H1 (cell line): ENCODE measurements around the gene TTC29. TPM values are rescaled to one million over a fixed set of nuclear protein-coding genes. Genes with fewer than 3 reads are reported as not detected.

Experiments
- CTCF ChIA-PET: fragments of 300-600 bp; sonication (Branson Sonifier 250); formaldehyde crosslinking; loops from one replicate; lab custom pipeline; 2021; ENCODE audit not compliant: partially characterized antibody; lab: Charles Lee
- POLR2A ChIA-PET: fragments of 300-600 bp; sonication (Branson Sonifier 250); formaldehyde crosslinking; loops from one replicate; lab custom pipeline; 2021; ENCODE audit warnings: inconsistent platforms; ENCODE audit not compliant: partially characterized antibody; lab: Charles Lee
- DNase-seq, 2 experiments: peaks; one replicate each; pipeline versions ENCODE4 v3.0.0 to v3.0.0-alpha.2; 2010 to 2022; ENCODE audit warnings: low spot score in 2 of 2, low read depth in 1 of 2, mixed read lengths in 1 of 2
- FAIRE-seq: peaks from 2 replicates; lab custom pipeline; 2011; peaks lifted over from hg19 to GRCh38; lab: Jason Lieb, UNC
- H2AFZ ChIP-seq: 2 replicates; pipeline ENCODE4 v1.8.1; 2012; ENCODE audit warnings: low read length, inconsistent platforms
- H2AK5ac ChIP-seq: 2 replicates; pipeline ENCODE4 v1.6.1; 2013; ENCODE audit warnings: low read depth, low read length
- H2BK120ac ChIP-seq: replicated peaks from 2 replicates; pipeline ENCODE3; 2013; ENCODE audit warnings: low read depth, low read length, inconsistent platforms
- H2BK12ac ChIP-seq: 2 replicates; pipeline ENCODE4 v1.6.1; 2013; ENCODE audit warnings: low read depth, low read length
- H2BK15ac ChIP-seq: 2 replicates; pipeline ENCODE4 v1.6.1; 2013; ENCODE audit warnings: low read length
- H2BK20ac ChIP-seq: 2 replicates; pipeline ENCODE4 v1.6.1; 2013; ENCODE audit warnings: low read length
- H2BK5ac ChIP-seq: 2 replicates; pipeline ENCODE4 v1.6.1; 2013; ENCODE audit warnings: low read depth, low read length
- H3K14ac ChIP-seq: 2 replicates; pipeline ENCODE4 v1.6.1; 2013; ENCODE audit warnings: inconsistent platforms; ENCODE audit not compliant: insufficient read length
- H3K18ac ChIP-seq: 2 replicates; pipeline ENCODE4 v1.6.1; 2013; ENCODE audit warnings: low read length; ENCODE audit errors: extremely low read depth
- H3K23ac ChIP-seq: 2 replicates; pipeline ENCODE4 v1.6.1; 2013; ENCODE audit warnings: inconsistent platforms; ENCODE audit not compliant: insufficient read length
- H3K23me2 ChIP-seq: 2 replicates; pipeline ENCODE4 v1.6.1; 2013; ENCODE audit warnings: low read depth, low read length
- H3K27ac ChIP-seq: 2 replicates; pipeline ENCODE4 v1.6.1; 2011; ENCODE audit warnings: low read depth, low read length, inconsistent platforms
- H3K27me3 ChIP-seq, 4 experiments: replicated peaks in 1 of 4; 1 replicate in 1 of 4; 2 replicates in 3 of 4; pipeline versions ENCODE4 v1.6.1 to v1.8.1; 2011 to 2013; ENCODE audit warnings: low read length in 3 of 4, mild to moderate bottlenecking in 3 of 4, inconsistent platforms in 2 of 4, mixed read lengths in 2 of 4, moderate library complexity in 1 of 4; ENCODE audit not compliant: control insufficient read depth in 3 of 4, insufficient read depth in 3 of 4; ENCODE audit errors: extremely low read depth in 1 of 4
- H3K36me3 ChIP-seq, 4 experiments: 2 replicates each; pipeline versions ENCODE4 v1.6.1 to v1.8.1; 2011 to 2013; ENCODE audit warnings: mild to moderate bottlenecking in 4 of 4, low read length in 3 of 4, moderate library complexity in 2 of 4, control low read depth in 1 of 4, inconsistent platforms in 1 of 4; ENCODE audit not compliant: insufficient read depth in 4 of 4, control insufficient read depth in 2 of 4
- H3K4ac ChIP-seq: replicated peaks from 2 replicates; pipeline ENCODE3; 2013; ENCODE audit warnings: low read length, low read depth, mixed read lengths, inconsistent platforms; ENCODE audit not compliant: insufficient read length
- H3K4me1 ChIP-seq, 4 experiments: replicated peaks in 1 of 4; 1 replicate in 1 of 4; 2 replicates in 3 of 4; pipeline versions ENCODE4 v1.6.1 to v1.8.1; 2011 to 2013; ENCODE audit warnings: low read length in 3 of 4, inconsistent platforms in 2 of 4, mixed read lengths in 1 of 4; ENCODE audit not compliant: insufficient read depth in 4 of 4, control insufficient read depth in 3 of 4
- H3K4me2 ChIP-seq, 2 experiments: 2 replicates each; pipeline versions ENCODE4 v1.6.1 to v1.8.1; 2011 to 2013; ENCODE audit warnings: low read depth in 2 of 2, low read length in 2 of 2, control low read depth in 1 of 2, inconsistent platforms in 1 of 2, mild to moderate bottlenecking in 1 of 2; ENCODE audit not compliant: insufficient read depth in 1 of 2
- H3K4me3 ChIP-seq, 4 experiments: fragments of 200-600, 300-600 bp in 1 of 4; sonication (generic), shearing (Covaris generic), sonication (Bioruptor Twin) in 1 of 4; 2 replicates each; pipeline versions ENCODE4 v1.5.1 to v1.8.1; 2011 to 2016; ENCODE audit warnings: low read length in 4 of 4, low read depth in 3 of 4, control low read depth in 2 of 4, inconsistent platforms in 2 of 4, mild to moderate bottlenecking in 2 of 4, mixed read lengths in 1 of 4, moderate library complexity in 1 of 4; ENCODE audit not compliant: insufficient read depth in 2 of 4; ENCODE audit errors: extremely low read depth in 1 of 4
- H3K56ac ChIP-seq: replicated peaks from 2 replicates; pipeline ENCODE3; 2013; ENCODE audit warnings: low read depth, mild to moderate bottlenecking, mixed read lengths, low read length, inconsistent platforms; ENCODE audit not compliant: insufficient read length
- H3K79me1 ChIP-seq: 2 replicates; pipeline ENCODE4 v1.6.1; 2013; ENCODE audit warnings: low read depth, low read length, control low read depth
- H3K79me2 ChIP-seq, 2 experiments: 2 replicates each; pipeline versions ENCODE4 v1.6.1 to v1.8.1; 2012 to 2013; ENCODE audit warnings: low read length in 2 of 2, mild to moderate bottlenecking in 2 of 2, inconsistent platforms in 1 of 2; ENCODE audit not compliant: insufficient read depth in 2 of 2, control insufficient read depth in 1 of 2
- H3K9ac ChIP-seq, 4 experiments: replicated peaks in 1 of 4; 1 replicate in 1 of 4; 2 replicates in 3 of 4; pipeline versions ENCODE4 v1.6.1 to v1.8.1; 2011 to 2013; ENCODE audit warnings: low read depth in 3 of 4, low read length in 3 of 4, control low read depth in 2 of 4, mild to moderate bottlenecking in 2 of 4, moderate library complexity in 2 of 4, inconsistent platforms in 1 of 4; ENCODE audit errors: extremely low read depth in 1 of 4
- H3K9me3 ChIP-seq, 2 experiments: 2 replicates each; pipeline versions ENCODE4 v1.6.1 to v1.8.1; 2012 to 2013; ENCODE audit warnings: mild to moderate bottlenecking in 2 of 2, moderate library complexity in 2 of 2, control low read depth in 1 of 2, inconsistent platforms in 1 of 2, low read depth in 1 of 2, low read length in 1 of 2, mixed read lengths in 1 of 2; ENCODE audit not compliant: insufficient read depth in 2 of 2
- H4K20me1 ChIP-seq, 2 experiments: replicated peaks in 1 of 2; 2 replicates each; pipeline versions ENCODE3 to v1.8.1; 2011 to 2013; ENCODE audit warnings: inconsistent platforms in 2 of 2, low read length in 2 of 2, mild to moderate bottlenecking in 1 of 2; ENCODE audit not compliant: insufficient read depth in 2 of 2, control insufficient read depth in 1 of 2
- H4K5ac ChIP-seq: 2 replicates; pipeline ENCODE4 v1.6.1; 2013; ENCODE audit warnings: low read length, low read depth, mixed read lengths, inconsistent platforms; ENCODE audit not compliant: insufficient read length
- H4K8ac ChIP-seq: 2 replicates; pipeline ENCODE4 v1.8.0; 2013; ENCODE audit warnings: mild to moderate bottlenecking, moderate library complexity, low read length, inconsistent platforms; ENCODE audit not compliant: insufficient read depth; ENCODE audit errors: extremely low read depth
- H4K91ac ChIP-seq: replicated peaks from 2 replicates; pipeline ENCODE3; 2013; ENCODE audit warnings: low read length, mixed read lengths, inconsistent platforms; ENCODE audit not compliant: insufficient read length
- BRCA1 ChIP-seq: IDR thresholded peaks from 2 replicates; pipeline ENCODE4 v1.6.1; 2012; ENCODE audit warnings: low read depth, low read length, improper control_type of control experiment
- CTBP2 ChIP-seq: IDR thresholded peaks from 2 replicates; pipeline ENCODE4 v1.7.0; 2011; ENCODE audit warnings: borderline replicate concordance, mild to moderate bottlenecking, moderate library complexity, mixed read lengths, low read length; ENCODE audit not compliant: insufficient read depth, insufficient read length
- SIX5 ChIP-seq: IDR thresholded peaks from 2 replicates; pipeline ENCODE4 v1.6.1; 2011; ENCODE audit warnings: mild to moderate bottlenecking, low read depth, low read length
- SP2 ChIP-seq: IDR thresholded peaks from 2 replicates; pipeline ENCODE4 v1.6.1; 2012; ENCODE audit warnings: mild to moderate bottlenecking, low read length, inconsistent platforms
- TCF12 ChIP-seq: IDR thresholded peaks from 2 replicates; pipeline ENCODE4 v1.6.1; 2011; ENCODE audit warnings: low read depth, mild to moderate bottlenecking, low read length
- WGBS, 2 experiments: shearing (Covaris generic) in 1 of 2; methylation state at CpG; one replicate each; pipeline versions ENCODE4 v1.1.6 to v1.1.7; 2013 to 2015; ENCODE audit warnings: low lambda C conversion rate in 2 of 2, mixed read lengths in 2 of 2, inconsistent platforms in 1 of 2, low coverage in 1 of 2, missing lambda C conversion rate in 1 of 2; ENCODE audit not compliant: insufficient replicate concordance in 2 of 2, insufficient coverage in 1 of 2, insufficient read length in 1 of 2; ENCODE audit errors: extremely low coverage in 1 of 2, missing lambda C conversion rate in 1 of 2; 5-methylcytosine and 5-hydroxymethylcytosine counted together
- polyA plus RNA-seq, 7 experiments: library from polyadenylated mRNA; depleted of rRNA in 3 of 7; stranded (reverse) in 5 of 7; unstranded in 2 of 7; fragments of >200 nt in 5 of 7; fragments of 200-250 nt in 2 of 7; gene quantifications; 1 replicate in 5 of 7; 2 replicates in 1 of 7; 4 replicates in 1 of 7; pipeline versions ENCODE4 v1.2.1 to v1.2.3, GENCODE V29; 2011 to 2013; ENCODE audit warnings: missing spikeins in 2 of 7, mixed read lengths in 2 of 7
- total RNA-seq: library from RNA; stranded (reverse); fragmentation: NEBNext Ultra II Directional; extraction: Animal tissue kit (Norgen Biotek cat#: 25700); gene quantifications from 2 replicates; pipeline ENCODE4 v1.2.1, GENCODE V29; 2021

Gene TTC29
- total and polyA plus RNA-seq, 2 of the 8 experiments (the other 6 are each of a cell fraction or from before 2014, with no cell fraction given): 0.28 TPM; not detected in 1

GRCh38 chr4:146855761-146856160 is 89.9 kb downstream of the TTC29 start:
- no peaks in the 10 kb centered on the region for H3K9me3 ChIP-seq
- H4K20me1 ChIP-seq: no peaks in the 10 kb centered on the region
- no peaks in the 10 kb centered on the region for H3K4me1 ChIP-seq
- no peak overlapping the region for H2BK120ac ChIP-seq
- H2AK5ac ChIP-seq: no peak overlapping the region
- no peak overlapping the region for H3K23ac ChIP-seq
- H4K8ac ChIP-seq: no peak overlapping the region
- H3K56ac ChIP-seq: no peak overlapping the region
- no peak overlapping the region for H2BK20ac ChIP-seq
- no peak overlapping the region for H2BK12ac ChIP-seq
- no peaks in the 10 kb centered on the region for H3K79me2 ChIP-seq
- no peak for DNase-seq
- H2AFZ ChIP-seq: no peak overlapping the region
- H3K18ac ChIP-seq: no peak overlapping the region
- no peak overlapping the region for H3K4me3 ChIP-seq
- WGBS, 2 experiments: 88% methylated on average over 4 of the region's 4 CpGs; no CpG with 5 or more reads in 1 of the 2 experiments
- H2BK15ac ChIP-seq: no peak overlapping the region
- H3K4me2 ChIP-seq: no peak overlapping the region
- no peak overlapping the region for H3K4ac ChIP-seq
- no peak overlapping the region for H2BK5ac ChIP-seq
- H3K9ac ChIP-seq: no peak overlapping the region
- POLR2A ChIA-PET: no interaction called here
- H3K27me3 ChIP-seq: no peaks in the 10 kb centered on the region
- no peak overlapping the region for H3K27ac ChIP-seq
- H4K91ac ChIP-seq: no peak overlapping the region
- TF ChIP-seq CTBP2: no peak
- no peak for TF ChIP-seq BRCA1
- TF ChIP-seq SIX5: no peak
- TF ChIP-seq TCF12: no peak
- no peak for TF ChIP-seq SP2
- TF ChIP-seq, all 59 proteins: peak for 0
- Histone ChIP-seq H3K36me3 (no peaks in the 10 kb centered on the region), H3K14ac (no peak overlapping the region), H4K5ac (no peak overlapping the region), H3K23me2 (no peaks in the 10 kb centered on the region), H3K79me1 (no peaks in the 10 kb centered on the region)
- FAIRE-seq: no peak
- CTCF ChIA-PET: interaction anchor here (0.9 kb wide), 1 partner anchor 44 kb away, joined by 3 read pairs; no protein-coding TSS in a partner anchor
